SU-DHL-6 (cell line): ENCODE measurements around the gene TXNRD3.

Source experiments
- CTCF ChIP-seq: fragments of 200-600 bp; sonication (generic); IDR thresholded peaks from one replicate; pipeline ENCODE4 v1.5.1; 2017; ENCODE audit warnings: antibody characterized with exemption, mild to moderate bottlenecking, low read length, moderate library complexity; ENCODE audit not compliant: insufficient read depth, poor library complexity, severe bottlenecking
- EZH2phosphoT487 ChIP-seq: fragments of 200-600 bp; sonication (generic), shearing (Covaris generic); conservative IDR thresholded peaks from 2 replicates; pipeline ENCODE4 v1.6.1; 2018; ENCODE audit warnings: mild to moderate bottlenecking, antibody characterized with exemption, low read length, moderate library complexity, mixed read lengths

DNA sequence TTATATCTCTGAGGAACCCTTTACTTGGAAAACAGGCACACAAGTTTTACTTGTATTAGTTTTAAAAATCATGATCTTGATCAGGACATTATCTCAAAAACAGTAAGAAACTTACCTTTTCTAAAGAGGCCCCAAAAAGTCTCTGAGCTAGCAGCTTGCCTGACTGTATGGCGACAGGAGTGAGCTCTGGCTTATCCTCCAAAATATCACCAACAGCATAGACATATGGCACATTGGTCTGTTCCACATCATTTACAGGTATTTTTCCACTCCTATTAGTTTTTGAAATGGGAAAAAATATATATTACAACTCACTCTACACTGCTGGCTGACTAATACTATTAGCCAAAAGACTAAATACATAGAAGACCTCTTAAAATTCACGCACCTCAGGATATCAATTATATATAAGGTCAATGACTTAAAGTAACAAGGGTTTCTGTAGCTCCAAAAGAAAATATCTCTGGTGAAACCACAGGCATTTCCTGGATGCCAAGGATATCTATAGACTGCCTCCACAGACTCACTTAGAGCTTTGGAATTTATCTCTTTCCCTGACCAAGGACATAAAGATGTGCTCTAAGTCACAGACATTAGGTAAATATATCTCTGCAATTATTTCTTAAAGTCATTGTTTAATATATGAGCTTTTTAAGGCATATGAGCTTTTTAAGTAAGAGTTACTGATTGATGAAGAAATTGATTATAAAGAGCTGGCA is 33.1 kb downstream of the TXNRD3 start:
- TF ChIP-seq CTCF (no peak), EZH2phosphoT487 (no peak)
